ENCODE results near the gene C1orf122.
A peak's percentile ranks its signal among the peaks of the same experiment; 100 is the strongest.

The C1orf122 gene

GRCh38 chr1:37807220-37807554 is 403 bp upstream of the C1orf122 start:
- Histone ChIP-seq H3K27ac (peak overlapping the region in 1 of 2 donors; percentile 98), H3K4me3 (peak overlapping the region; percentile 91)
- DNase-seq (ENCODE audit: low spot score), result no peak
- no peak for TF ChIP-seq CTCF (IDR thresholded peaks at IDR 0.05)

GRCh38 chr1:37808369-37809319 is 1.1 kb downstream of the C1orf122 start:
- peak; percentile 78 for DNase-seq (ENCODE audit: low spot score)
- TF ChIP-seq CTCF (IDR thresholded peaks at IDR 0.05), result no peak
- H3K27ac ChIP-seq, result peak overlapping the region; percentile 88 to 98
- H3K4me3 ChIP-seq, result peak overlapping the region; percentile 91

- no peak overlapping the region for H3K27ac ChIP-seq
Measured at GRCh38 chr1:37809942-37810341, 2.4 kb downstream of the C1orf122 start.

GRCh38 chr1:37811027-37811655 is 3.6 kb downstream of the C1orf122 start:
- peak; percentile 37 for TF ChIP-seq CTCF (IDR thresholded peaks at IDR 0.05)
- no peak for DNase-seq (ENCODE audit: low spot score)
- H3K27ac ChIP-seq, result peak overlapping the region in 1 of 2 donors; percentile 3
- no peak overlapping the region for H3K4me3 ChIP-seq

More at GRCh38 chr1:37809942-37810341, 2.4 kb downstream of the C1orf122 start:
- no peak for DNase-seq (ENCODE audit: low spot score)
- TF ChIP-seq CTCF (IDR thresholded peaks at IDR 0.05), result no peak
- no peak overlapping the region for H3K4me3 ChIP-seq

GRCh38 chr1:37813529-37814145 is 6.0 kb downstream of the C1orf122 start:
- Histone ChIP-seq H3K4me3 (no peak overlapping the region), H3K27ac (no peak overlapping the region)
- no peak for DNase-seq (ENCODE audit: low spot score)
- TF ChIP-seq CTCF (IDR thresholded peaks at IDR 0.05), result no peak

GRCh38 chr1:37814252-37814651 is 6.7 kb downstream of the C1orf122 start:
- no peak overlapping the region for H3K4me3 ChIP-seq
- H3K27ac ChIP-seq, result no peak overlapping the region
- TF ChIP-seq CTCF (IDR thresholded peaks at IDR 0.05), result no peak
- no peak for DNase-seq (ENCODE audit: low spot score)

Data from coronary artery (tissue), 2 donors.